Activated naive CD8-positive, alpha-beta T cell treated with anti-CD3 and anti-CD28 coated beads, Interleukin-2, amount 10 ng/mL, durations not matched to agents 7 days and 5 days (primary cell): ENCODE results near the gene PLCL1. TPM values are rescaled to one million over a fixed set of nuclear protein-coding genes. Genes with fewer than 3 reads are reported as not detected.
"Not testable (repeated sequence)": the region's sequence is repeated elsewhere in the genome, so short reads cannot be mapped to it uniquely, and the experiment has no call there.

Experiments
- ATAC-seq: fragments of 150-1000 bp; cut with Tn5 transposase; one replicate; pipeline ENCODE4 v1.10.0; 2021; ENCODE audit warnings: low read depth, moderate library complexity
- POLR2A ChIA-PET: fragments of 350-600 bp; sonication (Branson Sonifier 250); formaldehyde crosslinking; loops from one replicate; lab custom pipeline; 2021; ENCODE audit warnings: antibody characterized with exemption; lab: Charles Lee
- DNase-seq: peaks from one replicate; pipeline ENCODE4 v3.0.0; 2021
- H3K27ac Mint-ChIP-seq: one replicate; pipeline ENCODE4 v1.8.0; 2022; ENCODE audit warnings: mild to moderate bottlenecking, mixed read lengths
- H3K27me3 Mint-ChIP-seq: one replicate; pipeline ENCODE4 v1.8.0; 2022; ENCODE audit warnings: mild to moderate bottlenecking, moderate library complexity, mixed read lengths
- H3K36me3 Mint-ChIP-seq: one replicate; pipeline ENCODE4 v1.8.0; 2021; ENCODE audit warnings: mild to moderate bottlenecking, mixed read lengths
- H3K4me1 Mint-ChIP-seq: one replicate; pipeline ENCODE4 v1.8.0; 2021; ENCODE audit warnings: mixed read lengths
- H3K4me3 Mint-ChIP-seq: one replicate; pipeline ENCODE4 v1.8.0; 2022; ENCODE audit warnings: mild to moderate bottlenecking, moderate library complexity, mixed read lengths
- H3K9me3 Mint-ChIP-seq: one replicate; pipeline ENCODE4 v1.8.0; 2021; ENCODE audit warnings: mixed read lengths
- total RNA-seq, 2 experiments: library from RNA; stranded (reverse); gene quantifications; one replicate each; pipeline ENCODE4 v1.2.3, GENCODE V29; 2021

PLCL1 gene
- total RNA-seq, 2 experiments from 2014 or later = 1.2 to 1.3 TPM

DNA sequence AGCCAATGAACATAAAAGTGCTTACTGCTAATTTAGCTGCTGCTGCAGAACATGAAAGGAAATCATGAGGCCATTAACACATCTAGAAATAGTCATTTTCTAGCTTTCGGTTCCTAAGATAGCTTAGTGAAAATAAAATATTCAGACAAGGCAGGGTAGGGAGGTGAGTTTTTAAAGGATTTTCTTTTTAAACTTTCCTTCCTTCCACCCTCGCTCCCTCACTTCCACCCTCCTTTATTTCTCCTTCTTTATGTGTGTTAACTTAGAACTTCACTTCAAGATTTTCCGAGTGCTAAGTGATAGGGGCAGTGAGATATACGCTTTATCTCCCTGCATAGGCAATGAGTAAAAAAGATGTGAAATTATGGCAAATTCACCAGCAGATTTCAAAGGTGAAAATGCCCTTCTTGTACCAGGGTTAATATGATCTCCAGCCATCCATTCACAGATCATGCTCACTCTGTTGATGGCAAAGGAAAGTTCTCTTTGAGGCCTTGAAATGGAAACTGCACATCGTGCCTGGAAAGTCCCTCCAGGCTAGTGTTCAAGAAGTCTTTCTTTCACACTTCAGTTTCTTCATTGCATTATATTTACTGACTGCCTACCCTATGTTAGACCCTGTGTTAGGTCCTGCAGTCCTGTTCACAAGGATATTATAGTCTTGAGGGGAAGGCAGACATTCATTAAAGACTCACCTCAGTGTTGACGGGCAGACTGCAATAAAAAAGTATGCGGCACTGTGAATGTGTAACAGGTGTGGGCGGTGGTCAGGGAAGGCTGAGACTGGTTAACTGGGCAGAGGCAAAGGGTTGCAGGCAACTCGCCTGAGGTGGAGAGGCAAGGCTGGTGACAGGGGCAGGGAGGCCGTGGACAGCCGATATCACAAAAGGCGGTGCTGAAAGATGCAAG is 200.8 kb downstream of the PLCL1 start:
- ATAC-seq (no peak), DNase-seq (no peak)
- Mint-ChIP-seq H3K4me3 (no peak overlapping the region), H3K27ac (no peak overlapping the region), H3K27me3 (no peaks in the 10 kb centered on the region), H3K9me3 (peaks cover 9% of the 10 kb centered on the region), H3K4me1 (peaks cover 3% of the 10 kb centered on the region), H3K36me3 (peaks cover 2% of the 10 kb centered on the region)
- POLR2A ChIA-PET = no interaction called here

DNA sequence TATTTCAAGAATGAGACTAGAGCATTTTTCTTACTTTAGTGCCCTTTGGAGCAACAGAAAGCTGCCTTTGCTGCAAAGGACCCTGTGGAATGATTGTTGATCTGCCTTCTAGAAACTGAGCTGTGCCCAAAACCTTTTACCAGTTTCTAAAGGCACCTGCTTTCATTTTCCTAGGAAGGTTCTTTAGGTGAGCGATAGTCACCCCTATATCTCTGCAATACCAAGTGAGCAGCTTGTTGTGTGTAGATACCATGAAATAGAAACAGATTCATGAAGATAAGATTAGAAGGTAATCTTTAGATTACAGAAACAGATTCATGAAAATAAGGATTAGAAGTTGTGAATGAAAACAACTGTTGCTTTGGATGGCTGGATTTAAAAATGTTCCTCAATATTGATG is 202.3 kb downstream of the PLCL1 start:
- ATAC-seq = no peak
- no peak overlapping the region for H3K4me3 Mint-ChIP-seq
- POLR2A ChIA-PET = no interaction called here

GRCh38 chr2:198008230-198008629 is 203.8 kb downstream of the PLCL1 start:
- Mint-ChIP-seq H3K4me1 (peaks cover 3% of the 10 kb centered on the region), H3K27ac (no peak overlapping the region)
- ATAC-seq = no peak

More for the DNA sequence above, 202.3 kb downstream of the PLCL1 start:
- peaks cover 7% of the 10 kb centered on the region for H3K9me3 Mint-ChIP-seq
- H3K4me1 Mint-ChIP-seq = peaks cover 3% of the 10 kb centered on the region
- no peak for DNase-seq
- H3K27ac Mint-ChIP-seq = no peak overlapping the region
- H3K36me3 Mint-ChIP-seq = peaks cover 2% of the 10 kb centered on the region
- H3K27me3 Mint-ChIP-seq = no peaks in the 10 kb centered on the region

GRCh38 chr2:198012025-198012424 is 207.6 kb downstream of the PLCL1 start:
- H3K27ac Mint-ChIP-seq = no peak overlapping the region
- peaks cover 3% of the 10 kb centered on the region for H3K36me3 Mint-ChIP-seq
- peaks cover 5% of the 10 kb centered on the region for H3K9me3 Mint-ChIP-seq
- H3K4me1 Mint-ChIP-seq = no peaks in the 10 kb centered on the region
- H3K4me3 Mint-ChIP-seq = no peak overlapping the region
- POLR2A ChIA-PET = no interaction called here
- ATAC-seq (no peak), DNase-seq (no peak)
- no peaks in the 10 kb centered on the region for H3K27me3 Mint-ChIP-seq

More at GRCh38 chr2:198008230-198008629, 203.8 kb downstream of the PLCL1 start:
- no peak for DNase-seq
- H3K4me3 Mint-ChIP-seq = no peak overlapping the region
- POLR2A ChIA-PET = no interaction called here
- H3K27me3 Mint-ChIP-seq = no peaks in the 10 kb centered on the region
- H3K36me3 Mint-ChIP-seq = peaks cover 3% of the 10 kb centered on the region
- H3K9me3 Mint-ChIP-seq = peaks cover 7% of the 10 kb centered on the region

GRCh38 chr2:198016243-198016642 is 211.8 kb downstream of the PLCL1 start:
- no peak overlapping the region for H3K27ac Mint-ChIP-seq
- H3K4me1 Mint-ChIP-seq = no peaks in the 10 kb centered on the region
- DNase-seq (no peak), ATAC-seq (no peak)
- no peak overlapping the region for H3K4me3 Mint-ChIP-seq
- H3K27me3 Mint-ChIP-seq = no peaks in the 10 kb centered on the region
- peaks cover 2% of the 10 kb centered on the region for H3K9me3 Mint-ChIP-seq
- POLR2A ChIA-PET = no interaction called here
- H3K36me3 Mint-ChIP-seq = peaks cover 2% of the 10 kb centered on the region

DNA sequence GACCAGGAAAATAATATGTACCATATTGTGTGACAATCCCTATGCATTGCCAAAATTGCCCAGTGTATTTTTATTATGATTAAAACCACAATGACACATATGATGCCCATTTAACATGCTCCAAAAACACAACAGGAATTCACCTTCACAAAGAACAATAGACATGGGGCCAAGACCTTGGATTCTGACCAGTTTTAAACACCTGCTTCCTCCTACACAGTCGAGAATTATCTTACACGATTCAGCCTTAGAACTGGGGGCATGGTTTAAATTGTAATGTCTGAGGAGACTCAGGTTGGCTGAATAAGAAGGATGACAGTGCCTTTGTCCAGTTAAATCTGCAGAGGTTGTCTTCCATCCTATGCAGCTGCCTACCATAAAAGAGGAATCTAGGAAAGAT is 212.7 kb downstream of the PLCL1 start:
- Mint-ChIP-seq H3K36me3 (peaks cover 2% of the 10 kb centered on the region), H3K4me1 (no peaks in the 10 kb centered on the region), H3K9me3 (peaks cover 3% of the 10 kb centered on the region), H3K4me3 (no peak overlapping the region), H3K27me3 (no peaks in the 10 kb centered on the region), H3K27ac (no peak overlapping the region)
- no peak for ATAC-seq
- POLR2A ChIA-PET = no interaction called here
- no peak for DNase-seq

- POLR2A ChIA-PET = no interaction called here
- H3K27me3 Mint-ChIP-seq = no peaks in the 10 kb centered on the region
- no peak for DNase-seq
- no peak overlapping the region for H3K4me3 Mint-ChIP-seq
- no peak for ATAC-seq
- H3K27ac Mint-ChIP-seq = no peak overlapping the region
- no peaks in the 10 kb centered on the region for H3K36me3 Mint-ChIP-seq
- H3K4me1 Mint-ChIP-seq = no peaks in the 10 kb centered on the region
- no peaks in the 10 kb centered on the region for H3K9me3 Mint-ChIP-seq
Measured at GRCh38 chr2:198028955-198029354, 224.6 kb downstream of the PLCL1 start.

- H3K4me3 Mint-ChIP-seq, POLR2A ChIA-PET: not testable (repeated sequence)
Measured at GRCh38 chr2:198029576-198029975, 225.2 kb downstream of the PLCL1 start.

DNA sequence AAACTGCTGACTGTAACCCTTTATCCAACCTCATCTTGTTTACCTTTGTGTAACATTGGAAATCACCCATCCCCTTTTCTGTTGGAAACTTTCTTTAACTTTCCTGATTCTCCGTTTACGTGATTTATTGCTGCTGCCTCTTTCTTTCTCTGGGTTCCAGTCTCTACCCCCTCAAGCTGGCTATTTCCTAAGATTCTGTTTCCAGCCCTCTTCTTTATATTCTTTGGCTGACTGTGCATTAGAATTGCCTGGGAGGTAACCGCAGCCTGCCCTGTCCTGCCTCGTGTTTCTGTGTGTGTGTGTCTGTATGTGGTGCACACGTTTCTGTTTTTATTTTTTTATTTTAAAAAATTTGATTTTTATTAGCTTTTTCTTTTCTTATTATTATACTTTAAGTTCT is 229.2 kb downstream of the PLCL1 start:
- H3K4me1 Mint-ChIP-seq = no peaks in the 10 kb centered on the region
- H3K36me3 Mint-ChIP-seq = no peaks in the 10 kb centered on the region
- no peaks in the 10 kb centered on the region for H3K9me3 Mint-ChIP-seq
- DNase-seq (no peak), ATAC-seq (no peak)
- POLR2A ChIA-PET = no interaction called here
- H3K4me3 Mint-ChIP-seq = no peak overlapping the region
- no peak overlapping the region for H3K27ac Mint-ChIP-seq
- H3K27me3 Mint-ChIP-seq = no peaks in the 10 kb centered on the region

More at GRCh38 chr2:198029576-198029975, 225.2 kb downstream of the PLCL1 start:
- DNase-seq, ATAC-seq, H3K27me3 Mint-ChIP-seq, H3K9me3 Mint-ChIP-seq, H3K4me1 Mint-ChIP-seq, H3K27ac Mint-ChIP-seq, H3K36me3 Mint-ChIP-seq: not testable (repeated sequence)

DNA sequence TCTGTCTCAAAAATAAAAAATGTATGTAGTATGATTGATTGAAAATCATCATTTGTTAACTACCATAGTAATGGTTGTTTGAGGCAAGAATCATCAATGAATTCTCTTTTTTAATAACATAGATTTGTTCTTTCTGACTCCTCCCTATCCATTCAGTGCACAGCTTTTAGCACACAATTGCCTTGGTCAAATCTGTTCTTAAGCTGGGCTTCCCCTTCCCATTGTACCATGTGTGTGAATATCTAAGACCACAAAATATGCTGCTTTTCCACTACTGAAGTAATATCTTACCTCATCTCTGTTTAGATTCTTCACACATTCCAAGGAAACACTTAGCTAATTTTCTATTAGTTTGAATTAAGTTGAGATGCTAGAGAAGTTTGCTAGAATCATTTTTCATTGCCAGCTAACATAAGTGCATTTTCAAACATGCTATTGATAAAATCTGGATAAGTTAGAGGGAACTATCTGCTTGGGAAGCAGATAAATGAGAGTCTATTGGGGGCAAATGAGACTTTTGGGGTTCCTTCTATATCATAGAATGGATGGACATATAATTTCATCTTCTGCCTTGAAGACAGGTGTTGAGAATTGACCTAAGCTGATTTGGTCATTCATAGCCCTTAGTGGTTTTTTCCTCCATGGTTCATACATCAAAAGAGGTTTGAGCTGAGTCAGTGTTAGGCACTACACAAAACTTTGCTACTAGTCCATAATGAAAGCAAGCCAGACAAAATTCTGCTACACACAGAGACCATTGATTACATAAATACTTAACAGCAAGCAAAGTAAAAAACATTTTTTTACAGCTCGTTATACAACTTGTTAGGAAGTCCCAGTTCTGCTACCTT is 231.9 kb downstream of the PLCL1 start:
- ATAC-seq (no peak), DNase-seq (no peak)
- H3K27ac Mint-ChIP-seq = no peak overlapping the region
- H3K27me3 Mint-ChIP-seq = no peaks in the 10 kb centered on the region
- no peaks in the 10 kb centered on the region for H3K4me1 Mint-ChIP-seq
- no peaks in the 10 kb centered on the region for H3K36me3 Mint-ChIP-seq
- H3K9me3 Mint-ChIP-seq = no peaks in the 10 kb centered on the region
- H3K4me3 Mint-ChIP-seq = no peak overlapping the region
- POLR2A ChIA-PET = no interaction called here

DNA sequence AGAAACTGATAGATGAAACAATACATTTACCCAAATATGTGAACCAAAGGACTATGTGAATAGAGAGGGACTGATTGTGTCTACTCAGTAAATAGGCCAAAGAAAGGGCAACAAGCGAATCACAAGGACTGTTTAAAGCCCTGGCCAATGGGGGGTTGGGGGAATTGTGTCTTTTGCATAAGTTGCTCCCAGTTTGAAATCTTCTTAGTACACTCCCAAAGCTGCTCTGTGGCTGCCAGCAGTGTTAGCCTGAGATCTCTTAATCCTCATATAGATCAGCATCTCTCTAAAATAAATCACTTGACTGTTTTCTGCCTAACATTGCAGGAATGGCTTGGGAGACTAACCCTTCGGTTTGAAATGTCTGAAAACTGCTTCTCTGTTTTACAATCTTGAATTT is 236.4 kb downstream of the PLCL1 start:
- no peak for ATAC-seq
- H3K4me1 Mint-ChIP-seq = no peaks in the 10 kb centered on the region
- no peaks in the 10 kb centered on the region for H3K9me3 Mint-ChIP-seq
- no peak overlapping the region for H3K27ac Mint-ChIP-seq
- POLR2A ChIA-PET = no interaction called here
- H3K27me3 Mint-ChIP-seq = no peaks in the 10 kb centered on the region
- H3K36me3 Mint-ChIP-seq = no peaks in the 10 kb centered on the region
- no peak for DNase-seq
- no peak overlapping the region for H3K4me3 Mint-ChIP-seq

DNA sequence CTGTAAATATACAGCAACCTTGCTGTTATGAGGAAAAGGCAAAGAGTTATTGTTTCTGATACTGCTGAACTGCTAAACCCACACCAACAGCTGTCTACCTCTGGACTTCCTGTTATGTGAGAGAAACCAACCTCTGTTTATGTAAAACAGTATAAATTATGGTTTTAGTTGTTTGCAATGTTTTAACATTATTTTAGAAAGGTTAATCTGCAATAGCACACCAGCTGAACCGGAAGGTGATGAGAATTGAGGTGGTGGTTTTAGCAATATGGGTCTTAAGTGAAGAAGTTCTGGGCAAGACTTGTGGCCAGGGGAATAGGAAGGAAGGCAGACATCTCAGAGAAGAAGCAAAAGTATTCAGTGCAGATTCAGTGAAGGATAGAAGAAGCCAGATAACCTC is 237.8 kb downstream of the PLCL1 start:
- no peaks in the 10 kb centered on the region for H3K9me3 Mint-ChIP-seq
- DNase-seq = no peak
- no peak overlapping the region for H3K27ac Mint-ChIP-seq
- ATAC-seq = no peak
- H3K4me1 Mint-ChIP-seq = no peaks in the 10 kb centered on the region
- POLR2A ChIA-PET = no interaction called here
- H3K4me3 Mint-ChIP-seq = no peak overlapping the region
- H3K27me3 Mint-ChIP-seq = no peaks in the 10 kb centered on the region
- H3K36me3 Mint-ChIP-seq = no peaks in the 10 kb centered on the region

- DNase-seq (no peak), ATAC-seq (no peak)
- no peaks in the 10 kb centered on the region for H3K27me3 Mint-ChIP-seq
- no peak overlapping the region for H3K27ac Mint-ChIP-seq
- H3K4me1 Mint-ChIP-seq = no peaks in the 10 kb centered on the region
- POLR2A ChIA-PET = no interaction called here
- H3K9me3 Mint-ChIP-seq = no peaks in the 10 kb centered on the region
- no peak overlapping the region for H3K4me3 Mint-ChIP-seq
- H3K36me3 Mint-ChIP-seq = no peaks in the 10 kb centered on the region
Measured at GRCh38 chr2:198044777-198045176, 240.4 kb downstream of the PLCL1 start.
